Measurements from ENCODE around the gene CCDC148.

CCDC148 gene

GRCh38 chr2:158456309-158457066, at the start of gene CCDC148, which contains the start of gene PKP4:
TSS of gene CCDC148 (minus strand) at chr2:158456753. CDS start at chr2:158456439, 314 bp downstream.
TSS of gene PKP4 (plus strand) at chr2:158456952. CDS start at chr2:158533185, 76,233 bp downstream.
- DNase-seq: peak; percentile 94

GRCh38 chr2:158505448-158505934, 48.9 kb upstream of the CCDC148 start:
- DNase-seq: no peak

- no peak for DNase-seq
Measured at GRCh38 chr2:158504088-158504487, 47.5 kb upstream of the CCDC148 start.

GRCh38 chr2:158502974-158503373, 46.4 kb upstream of the CCDC148 start:
- peak; percentile 95 for DNase-seq

- no peak for DNase-seq
Measured at GRCh38 chr2:158501301-158501700, 44.7 kb upstream of the CCDC148 start.

- no peak for DNase-seq
Measured at GRCh38 chr2:158500333-158500732, 43.8 kb upstream of the CCDC148 start.

GRCh38 chr2:158499383-158499782, 42.8 kb upstream of the CCDC148 start:
- DNase-seq: no peak

GRCh38 chr2:158498749-158499136, 42.2 kb upstream of the CCDC148 start:
- no peak for DNase-seq

GRCh38 chr2:158498043-158498748, 41.6 kb upstream of the CCDC148 start:
- peak; percentile 43 for DNase-seq

- no peak for DNase-seq
Measured at GRCh38 chr2:158497486-158497885, 40.9 kb upstream of the CCDC148 start.

- no peak for DNase-seq
Measured at GRCh38 chr2:158496986-158497385, 40.4 kb upstream of the CCDC148 start.

- peak; percentile 84 for DNase-seq
Measured at GRCh38 chr2:158495175-158495574, 38.6 kb upstream of the CCDC148 start.

- DNase-seq: no peak
Measured at GRCh38 chr2:158493458-158493857, 36.9 kb upstream of the CCDC148 start.

GRCh38 chr2:158491072-158491471, 34.5 kb upstream of the CCDC148 start:
- DNase-seq: no peak

GRCh38 chr2:158489366-158490112, 33.0 kb upstream of the CCDC148 start:
- DNase-seq: no peak

GRCh38 chr2:158488442-158489216, 32.1 kb upstream of the CCDC148 start:
- DNase-seq: no peak

- peak; percentile 70 for DNase-seq
Measured at GRCh38 chr2:158487419-158487818, 30.9 kb upstream of the CCDC148 start.

- DNase-seq: peak; percentile 49
Measured at GRCh38 chr2:158486970-158487325, 30.4 kb upstream of the CCDC148 start.

- no peak for DNase-seq
Measured at GRCh38 chr2:158486150-158486969, 29.8 kb upstream of the CCDC148 start.

GRCh38 chr2:158484892-158485556, 28.5 kb upstream of the CCDC148 start:
- no peak for DNase-seq

- peak; percentile 32 for DNase-seq
Measured at GRCh38 chr2:158482594-158482993, 26.0 kb upstream of the CCDC148 start.
